Progenitor cell of endocrine pancreas (in vitro differentiated cells): ENCODE data around the gene ZNF763. TPM values are rescaled to one million over a fixed set of nuclear protein-coding genes. Genes with fewer than 3 reads are reported as not detected.
"Not testable (repeated sequence)": the region's sequence is repeated elsewhere in the genome, so short reads cannot be mapped to it uniquely, and the experiment has no call there.

Source experiments
- DNase-seq: peaks from one replicate; pipeline ENCODE4 v3.0.0; 2021; ENCODE audit warnings: low spot score; ENCODE audit not compliant: unreplicated experiment
- H3K27ac Mint-ChIP-seq: 2 replicates; pipeline ENCODE4 v1.8.0; 2021; ENCODE audit warnings: mild to moderate bottlenecking, moderate library complexity, mixed read lengths
- H3K27me3 Mint-ChIP-seq: 2 replicates; pipeline ENCODE4 v1.8.0; 2021; ENCODE audit warnings: mixed read lengths
- H3K36me3 Mint-ChIP-seq: 2 replicates; pipeline ENCODE4 v1.8.0; 2022; ENCODE audit warnings: mixed read lengths; ENCODE audit not compliant: insufficient read depth
- H3K4me1 Mint-ChIP-seq: 2 replicates; pipeline ENCODE4 v1.8.0; 2021; ENCODE audit warnings: low read depth, mixed read lengths
- H3K4me3 Mint-ChIP-seq: 2 replicates; pipeline ENCODE4 v1.8.0; 2021; ENCODE audit warnings: low read depth, mild to moderate bottlenecking, moderate library complexity, mixed read lengths
- H3K9me3 Mint-ChIP-seq: 2 replicates; pipeline ENCODE4 v1.8.0; 2021; ENCODE audit warnings: low read depth, mixed read lengths
- CTCF ChIP-seq: fragments of 200-600 bp; sonication (generic); IDR thresholded peaks from one replicate; pipeline ENCODE4 v1.5.0; 2021; ENCODE audit warnings: antibody characterized with exemption, mild to moderate bottlenecking; ENCODE audit not compliant: unreplicated experiment
- total RNA-seq: library from RNA; stranded (reverse); gene quantifications from 2 replicates; pipeline ENCODE4 v1.2.1, GENCODE V29; 2021

ZNF763 gene
- total RNA-seq, 1 donor from 2014 or later: 8.9 TPM

- Mint-ChIP-seq H3K4me3 (no peak overlapping the region), H3K4me1 (no peaks in the 10 kb centered on the region), H3K27me3 (no peaks in the 10 kb centered on the region), H3K36me3 (peaks cover 93% of the 10 kb centered on the region), H3K9me3 (peaks cover 72% of the 10 kb centered on the region), H3K27ac (no peak overlapping the region)
- DNase-seq: no peak
- no peak for TF ChIP-seq CTCF
Measured at GRCh38 chr19:11944656-11945055, 20.2 kb upstream of the ZNF763 start.

GRCh38 chr19:11948646-11949045 is 16.2 kb upstream of the ZNF763 start:
- H3K4me1 Mint-ChIP-seq: no peaks in the 10 kb centered on the region
- H3K27ac Mint-ChIP-seq: peak overlapping the region; percentile 88
- TF ChIP-seq CTCF: no peak
- no peaks in the 10 kb centered on the region for H3K27me3 Mint-ChIP-seq
- no peak overlapping the region for H3K4me3 Mint-ChIP-seq
- peaks cover 92% of the 10 kb centered on the region for H3K36me3 Mint-ChIP-seq
- DNase-seq: no peak
- peaks cover 73% of the 10 kb centered on the region for H3K9me3 Mint-ChIP-seq

- no peaks in the 10 kb centered on the region for H3K4me1 Mint-ChIP-seq
- DNase-seq: no peak
- no peak overlapping the region for H3K4me3 Mint-ChIP-seq
- no peaks in the 10 kb centered on the region for H3K27me3 Mint-ChIP-seq
- H3K9me3 Mint-ChIP-seq: peaks cover 72% of the 10 kb centered on the region
- peak overlapping the region; percentile 88 for H3K27ac Mint-ChIP-seq
- no peak for TF ChIP-seq CTCF
- peaks cover 89% of the 10 kb centered on the region for H3K36me3 Mint-ChIP-seq
Measured at GRCh38 chr19:11949201-11949600, 15.6 kb upstream of the ZNF763 start.

- Mint-ChIP-seq H3K27ac (peak overlapping the region; percentile 88), H3K36me3 (peaks cover 86% of the 10 kb centered on the region), H3K9me3 (peaks cover 72% of the 10 kb centered on the region)
- not testable (repeated sequence) for H3K4me3 Mint-ChIP-seq, DNase-seq, H3K27me3 Mint-ChIP-seq, H3K4me1 Mint-ChIP-seq
Measured at GRCh38 chr19:11949614-11950080, 15.2 kb upstream of the ZNF763 start.

- H3K4me1 Mint-ChIP-seq: no peaks in the 10 kb centered on the region
- TF ChIP-seq CTCF: no peak
Measured at GRCh38 chr19:11950312-11950711, 14.5 kb upstream of the ZNF763 start.

GRCh38 chr19:11963566-11964355 is 1.1 kb upstream of the ZNF763 start:
- peak; percentile 66 for TF ChIP-seq CTCF
- peaks cover 14% of the 10 kb centered on the region for H3K4me1 Mint-ChIP-seq
- H3K27ac Mint-ChIP-seq: peak overlapping the region; percentile 99
- H3K27me3 Mint-ChIP-seq: no peaks in the 10 kb centered on the region
- H3K4me3 Mint-ChIP-seq: peak overlapping the region; percentile 85
- peak; percentile 24 for DNase-seq
- H3K9me3 Mint-ChIP-seq: peaks cover 18% of the 10 kb centered on the region
- peaks cover 21% of the 10 kb centered on the region for H3K36me3 Mint-ChIP-seq

More at GRCh38 chr19:11950312-11950711, 14.5 kb upstream of the ZNF763 start:
- Mint-ChIP-seq H3K27me3 (no peaks in the 10 kb centered on the region), H3K4me3 (no peak overlapping the region), H3K36me3 (peaks cover 81% of the 10 kb centered on the region), H3K9me3 (peaks cover 67% of the 10 kb centered on the region), H3K27ac (no peak overlapping the region)
- no peak for DNase-seq
